ENCODE measurements around the gene DYNLT2.

GRCh38 chr6:169763881-169764280, 12.5 kb upstream of the DYNLT2 start:
- TF ChIP-seq, protein P1, sequence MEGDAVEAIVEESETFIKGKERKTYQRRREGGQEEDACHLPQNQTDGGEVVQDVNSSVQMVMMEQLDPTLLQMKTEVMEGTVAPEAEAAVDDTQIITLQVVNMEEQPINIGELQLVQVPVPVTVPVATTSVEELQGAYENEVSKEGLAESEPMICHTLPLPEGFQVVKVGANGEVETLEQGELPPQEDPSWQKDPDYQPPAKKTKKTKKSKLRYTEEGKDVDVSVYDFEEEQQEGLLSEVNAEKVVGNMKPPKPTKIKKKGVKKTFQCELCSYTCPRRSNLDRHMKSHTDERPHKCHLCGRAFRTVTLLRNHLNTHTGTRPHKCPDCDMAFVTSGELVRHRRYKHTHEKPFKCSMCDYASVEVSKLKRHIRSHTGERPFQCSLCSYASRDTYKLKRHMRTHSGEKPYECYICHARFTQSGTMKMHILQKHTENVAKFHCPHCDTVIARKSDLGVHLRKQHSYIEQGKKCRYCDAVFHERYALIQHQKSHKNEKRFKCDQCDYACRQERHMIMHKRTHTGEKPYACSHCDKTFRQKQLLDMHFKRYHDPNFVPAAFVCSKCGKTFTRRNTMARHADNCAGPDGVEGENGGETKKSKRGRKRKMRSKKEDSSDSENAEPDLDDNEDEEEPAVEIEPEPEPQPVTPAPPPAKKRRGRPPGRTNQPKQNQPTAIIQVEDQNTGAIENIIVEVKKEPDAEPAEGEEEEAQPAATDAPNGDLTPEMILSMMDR (IDR thresholded peaks at IDR 0.05): no peak
- TF ChIP-seq EP300 (IDR thresholded peaks at IDR 0.05) (no peak), POLR2A (IDR thresholded peaks at IDR 0.05) (no peak)

Data from tibial nerve (tissue), 4 donors.